Stimulated activated CD8-positive, alpha-beta memory T cell treated with anti-CD3 and anti-CD28 coated beads, Interleukin-4, amount 100 ng/mL, for 1 hour (primary cell): ENCODE measurements around the gene FBXL15.

Experiments
- DNase-seq, 2 donors: peaks; one replicate each; pipeline ENCODE4 v3.0.0-alpha.2; 2020; ENCODE audit warnings: low read depth in 2 of 2, low spot score in 1 of 2

FBXL15 gene

DNA sequence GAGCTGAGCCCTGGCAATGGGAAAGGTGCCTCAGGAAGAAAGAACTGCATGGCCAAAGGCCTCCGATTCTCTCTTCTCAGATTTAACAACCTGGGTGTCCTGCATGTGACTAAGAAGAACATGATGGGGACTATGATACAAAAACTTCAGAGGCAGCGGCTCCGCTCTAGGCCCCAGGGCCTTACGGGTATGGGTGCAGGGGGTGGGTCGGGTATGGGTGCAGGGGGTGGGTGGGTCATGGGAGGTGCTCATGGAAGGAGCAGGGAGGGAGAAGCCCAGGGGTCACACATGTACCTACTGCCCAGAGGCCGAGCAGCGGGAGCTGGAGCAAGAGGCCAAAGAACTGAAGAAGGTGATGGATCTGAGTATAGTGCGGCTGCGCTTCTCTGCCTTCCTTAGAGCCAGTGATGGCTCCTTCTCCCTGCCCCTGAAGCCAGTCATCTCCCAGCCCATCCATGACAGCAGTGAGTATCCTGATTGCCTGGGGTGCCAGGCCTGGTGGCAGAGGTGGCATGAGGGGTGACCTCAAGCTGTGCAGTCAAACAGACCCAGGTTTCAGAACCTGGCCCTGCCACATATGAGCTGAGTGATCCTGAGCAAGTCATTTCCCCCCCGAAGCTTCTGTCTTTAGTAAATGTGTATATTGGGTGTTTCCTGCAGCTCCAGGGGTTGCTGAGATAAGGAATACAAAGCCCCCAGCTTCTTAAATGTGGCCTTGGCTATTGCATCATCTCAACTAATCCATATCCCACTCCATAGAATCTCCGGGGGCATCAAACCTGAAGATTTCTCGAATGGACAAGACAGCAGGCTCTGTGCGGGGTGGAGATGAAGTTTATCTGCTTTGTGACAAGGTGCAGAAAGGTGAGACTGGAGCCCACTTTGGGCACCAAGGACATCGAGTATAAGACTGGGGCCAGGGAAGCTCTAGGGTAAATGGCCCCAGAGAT lies 23.1 kb upstream of the FBXL15 start:
- no peak for DNase-seq

DNA sequence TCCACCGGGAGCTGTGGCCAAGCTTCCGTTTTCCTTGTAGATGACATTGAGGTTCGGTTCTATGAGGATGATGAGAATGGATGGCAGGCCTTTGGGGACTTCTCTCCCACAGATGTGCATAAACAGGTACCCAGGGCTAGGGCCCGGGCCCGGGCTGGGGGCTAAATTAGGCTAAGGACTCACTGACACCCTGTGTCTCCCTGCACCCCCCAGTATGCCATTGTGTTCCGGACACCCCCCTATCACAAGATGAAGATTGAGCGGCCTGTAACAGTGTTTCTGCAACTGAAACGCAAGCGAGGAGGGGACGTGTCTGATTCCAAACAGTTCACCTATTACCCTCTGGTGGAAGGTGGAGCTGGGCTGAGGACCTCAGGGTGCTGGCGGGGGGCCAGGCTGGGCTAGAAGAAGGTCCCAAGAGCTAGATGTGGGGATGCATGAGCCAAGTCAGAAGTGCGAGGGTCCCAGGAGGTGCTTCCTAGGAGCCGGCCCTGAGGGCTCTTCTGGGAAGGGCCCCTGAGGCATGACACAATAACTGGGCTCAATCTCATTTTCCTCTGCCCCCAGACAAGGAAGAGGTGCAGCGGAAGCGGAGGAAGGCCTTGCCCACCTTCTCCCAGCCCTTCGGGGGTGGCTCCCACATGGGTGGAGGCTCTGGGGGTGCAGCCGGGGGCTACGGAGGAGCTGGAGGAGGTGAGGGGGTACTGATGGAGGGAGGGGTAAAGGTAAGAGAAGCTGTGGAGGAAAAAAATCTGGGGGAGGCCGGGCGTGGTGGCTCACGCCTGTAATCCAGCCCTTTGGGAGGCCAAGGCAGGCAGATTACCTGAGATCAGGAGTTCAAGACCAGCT lies 22.2 kb upstream of the FBXL15 start:
- DNase-seq = no peak

DNA sequence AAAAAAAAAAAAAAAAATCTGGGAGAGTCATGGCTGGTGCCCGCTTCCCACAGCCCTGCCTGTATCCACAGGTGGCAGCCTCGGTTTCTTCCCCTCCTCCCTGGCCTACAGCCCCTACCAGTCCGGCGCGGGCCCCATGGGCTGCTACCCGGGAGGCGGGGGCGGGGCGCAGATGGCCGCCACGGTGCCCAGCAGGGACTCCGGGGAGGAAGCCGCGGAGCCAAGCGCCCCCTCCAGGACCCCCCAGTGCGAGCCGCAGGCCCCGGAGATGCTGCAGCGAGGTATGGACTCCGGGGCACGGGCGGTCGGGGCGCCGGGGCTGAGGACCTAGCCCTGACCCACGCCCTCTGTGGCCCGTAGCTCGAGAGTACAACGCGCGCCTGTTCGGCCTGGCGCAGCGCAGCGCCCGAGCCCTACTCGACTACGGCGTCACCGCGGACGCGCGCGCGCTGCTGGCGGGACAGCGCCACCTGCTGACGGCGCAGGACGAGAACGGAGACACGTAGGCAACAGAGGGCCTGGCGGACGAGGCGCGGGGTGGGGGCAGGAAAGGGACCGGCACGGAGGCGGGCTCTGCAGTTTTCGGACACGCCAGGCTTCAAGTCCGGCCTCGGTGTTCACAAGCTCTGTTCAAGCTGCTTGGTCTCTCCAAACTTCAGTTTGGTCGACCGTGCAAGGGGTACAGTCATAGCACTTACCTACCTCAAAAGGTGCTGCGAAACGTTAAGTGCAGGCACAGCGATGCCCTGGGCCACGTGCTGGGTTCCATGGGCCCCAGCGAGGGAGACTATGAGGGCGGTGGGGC lies 21.2 kb upstream of the FBXL15 start:
- DNase-seq = peak; percentile 71 to 78

DNA sequence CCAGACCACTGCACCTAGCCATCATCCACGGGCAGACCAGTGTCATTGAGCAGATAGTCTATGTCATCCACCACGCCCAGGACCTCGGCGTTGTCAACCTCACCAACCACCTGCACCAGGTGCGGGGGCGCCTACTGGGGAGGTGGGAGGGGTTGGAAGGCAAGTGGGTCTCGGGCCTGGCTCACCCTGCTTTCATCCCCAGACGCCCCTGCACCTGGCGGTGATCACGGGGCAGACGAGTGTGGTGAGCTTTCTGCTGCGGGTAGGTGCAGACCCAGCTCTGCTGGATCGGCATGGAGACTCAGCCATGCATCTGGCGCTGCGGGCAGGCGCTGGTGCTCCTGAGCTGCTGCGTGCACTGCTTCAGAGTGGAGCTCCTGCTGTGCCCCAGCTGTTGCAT lies 20.6 kb upstream of the FBXL15 start:
- DNase-seq = no peak

DNA sequence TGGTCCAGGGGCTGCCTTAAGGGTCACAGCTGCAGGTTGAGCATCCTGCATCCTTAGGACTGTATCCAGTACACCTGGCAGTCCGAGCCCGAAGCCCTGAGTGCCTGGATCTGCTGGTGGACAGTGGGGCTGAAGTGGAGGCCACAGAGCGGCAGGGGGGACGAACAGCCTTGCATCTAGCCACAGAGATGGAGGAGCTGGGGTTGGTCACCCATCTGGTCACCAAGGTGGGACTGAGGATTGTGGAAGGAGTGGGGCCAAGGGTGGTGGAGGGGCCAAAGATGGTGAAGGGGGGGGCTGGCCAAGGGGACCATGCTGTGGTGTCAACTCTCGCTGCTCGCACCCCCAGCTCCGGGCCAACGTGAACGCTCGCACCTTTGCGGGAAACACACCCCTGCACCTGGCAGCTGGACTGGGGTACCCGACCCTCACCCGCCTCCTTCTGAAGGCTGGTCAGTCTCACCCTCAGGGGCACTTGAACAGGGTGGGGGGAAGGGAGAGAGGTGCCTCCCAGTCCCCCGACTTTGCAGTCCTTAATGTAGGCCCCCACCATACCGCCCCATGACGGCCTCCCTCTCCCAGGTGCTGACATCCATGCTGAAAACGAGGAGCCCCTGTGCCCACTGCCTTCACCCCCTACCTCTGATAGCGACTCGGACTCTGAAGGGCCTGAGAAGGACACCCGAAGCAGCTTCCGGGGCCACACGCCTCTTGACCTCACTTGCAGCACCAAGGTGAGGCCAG lies 19.9 kb upstream of the FBXL15 start:
- DNase-seq = no peak

DNA sequence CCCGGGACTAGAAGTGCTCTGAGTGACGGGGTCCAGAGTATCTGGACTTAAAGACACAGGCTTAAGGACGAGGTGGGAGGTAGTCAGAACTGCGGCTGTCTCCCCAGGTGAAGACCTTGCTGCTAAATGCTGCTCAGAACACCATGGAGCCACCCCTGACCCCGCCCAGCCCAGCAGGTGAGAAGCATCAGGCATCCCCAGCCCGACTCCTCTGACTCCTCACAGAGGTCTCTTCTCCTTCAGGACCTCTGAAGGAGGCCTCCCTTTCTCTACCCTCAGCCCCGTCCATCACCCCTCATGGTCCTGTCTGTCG lies 19.3 kb upstream of the FBXL15 start:
- no peak for DNase-seq

DNA sequence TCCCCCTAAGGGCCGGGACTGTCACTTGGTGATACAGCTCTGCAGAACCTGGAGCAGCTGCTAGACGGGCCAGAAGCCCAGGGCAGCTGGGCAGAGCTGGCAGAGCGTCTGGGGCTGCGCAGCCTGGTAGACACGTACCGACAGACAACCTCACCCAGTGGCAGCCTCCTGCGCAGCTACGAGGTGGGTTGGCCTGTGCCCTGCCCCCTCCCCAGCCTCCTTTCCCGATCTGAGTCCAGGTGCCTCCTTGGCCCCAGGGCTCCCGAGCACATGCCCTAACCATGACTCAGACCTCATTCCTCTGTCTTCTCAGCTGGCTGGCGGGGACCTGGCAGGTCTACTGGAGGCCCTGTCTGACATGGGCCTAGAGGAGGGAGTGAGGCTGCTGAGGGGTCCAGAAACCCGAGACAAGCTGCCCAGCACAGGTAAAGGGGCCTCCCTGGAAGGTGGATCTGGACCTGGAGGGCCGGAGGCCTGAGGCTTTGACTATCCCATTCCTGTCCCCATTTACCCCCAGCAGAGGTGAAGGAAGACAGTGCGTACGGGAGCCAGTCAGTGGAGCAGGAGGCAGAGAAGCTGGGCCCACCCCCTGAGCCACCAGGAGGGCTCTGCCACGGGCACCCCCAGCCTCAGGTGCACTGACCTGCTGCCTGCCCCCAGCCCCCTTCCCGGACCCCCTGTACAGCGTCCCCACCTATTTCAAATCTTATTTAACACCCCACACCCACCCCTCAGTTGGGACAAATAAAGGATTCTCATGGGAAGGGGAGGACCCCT lies 18.7 kb upstream of the FBXL15 start:
- no peak for DNase-seq

DNA sequence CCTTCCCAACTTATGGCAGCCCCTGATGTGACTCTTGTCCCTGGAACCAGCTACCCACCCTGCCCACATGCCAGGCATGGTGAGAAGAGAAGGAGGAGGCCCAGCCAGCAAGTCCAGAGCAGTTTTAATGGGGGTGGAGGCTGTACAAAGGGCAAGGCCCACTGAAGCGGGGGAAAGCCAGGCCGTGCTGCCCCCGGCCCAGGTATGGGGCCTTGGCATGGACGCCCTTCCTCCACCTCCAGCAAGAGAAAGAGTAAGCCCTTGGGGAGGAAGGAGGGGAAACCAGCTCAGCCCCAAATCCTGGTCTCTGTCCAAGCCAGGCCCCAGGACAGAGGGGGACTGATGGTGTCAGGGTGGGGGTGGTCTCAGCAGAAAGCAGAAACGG lies 18.1 kb upstream of the FBXL15 start:
- DNase-seq = no peak

DNA sequence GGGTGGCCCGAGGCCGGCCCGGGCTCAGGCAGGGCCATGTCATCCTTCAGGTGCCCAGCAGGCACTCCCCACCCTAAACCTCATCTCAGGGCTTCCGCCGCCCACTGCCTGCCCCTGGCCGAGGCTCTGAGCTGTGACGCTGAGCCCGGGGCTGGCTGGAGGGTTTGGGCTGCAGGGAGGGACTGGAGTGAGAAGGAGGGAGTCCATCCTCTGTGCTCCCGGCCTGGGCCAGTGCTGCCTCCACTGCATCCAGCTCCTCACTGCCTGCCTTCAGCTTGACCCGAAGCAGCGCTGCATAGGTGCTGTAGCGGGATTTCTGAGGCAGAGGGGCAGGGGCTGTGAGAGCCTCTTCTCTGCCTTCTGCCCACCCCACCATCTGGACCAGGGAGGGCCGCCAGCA lies 17.5 kb upstream of the FBXL15 start:
- no peak for DNase-seq

DNA sequence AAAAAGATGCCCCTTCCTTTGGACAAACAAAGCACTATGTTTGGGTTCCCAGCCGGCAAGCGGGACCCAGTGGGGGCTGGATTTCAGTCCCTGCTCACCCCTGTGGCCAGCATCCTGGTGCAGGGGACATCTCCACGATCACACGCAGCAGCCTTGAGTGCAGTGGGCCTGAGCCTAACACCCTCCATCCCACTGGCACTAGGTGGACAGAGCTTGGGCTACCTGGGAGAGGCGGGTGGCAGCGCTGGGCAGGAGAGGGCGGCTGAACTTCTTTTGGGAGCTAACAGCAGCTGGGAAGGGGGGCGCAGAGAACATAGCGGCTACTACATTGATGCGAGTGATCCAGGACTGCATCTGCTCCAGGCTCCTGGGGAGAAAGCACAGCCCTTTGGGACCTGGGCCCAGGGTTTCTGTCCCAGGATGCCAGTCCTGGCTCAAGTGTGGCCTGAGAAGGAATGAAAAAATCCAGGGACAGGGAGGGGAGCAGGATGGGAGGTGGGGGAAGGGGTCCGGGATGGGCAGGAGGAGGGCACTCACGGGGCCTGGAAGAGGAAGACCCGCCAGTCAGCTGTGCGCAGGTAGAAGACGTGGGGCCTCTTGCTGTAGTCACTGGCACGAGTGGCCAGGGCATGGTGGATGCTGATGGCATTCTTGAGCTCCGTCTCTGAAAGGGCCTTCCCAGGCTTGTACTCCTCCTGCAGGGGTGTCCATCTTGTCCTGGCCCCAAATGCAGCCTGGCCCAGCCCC lies 16.1 kb upstream of the FBXL15 start:
- no peak for DNase-seq

DNA sequence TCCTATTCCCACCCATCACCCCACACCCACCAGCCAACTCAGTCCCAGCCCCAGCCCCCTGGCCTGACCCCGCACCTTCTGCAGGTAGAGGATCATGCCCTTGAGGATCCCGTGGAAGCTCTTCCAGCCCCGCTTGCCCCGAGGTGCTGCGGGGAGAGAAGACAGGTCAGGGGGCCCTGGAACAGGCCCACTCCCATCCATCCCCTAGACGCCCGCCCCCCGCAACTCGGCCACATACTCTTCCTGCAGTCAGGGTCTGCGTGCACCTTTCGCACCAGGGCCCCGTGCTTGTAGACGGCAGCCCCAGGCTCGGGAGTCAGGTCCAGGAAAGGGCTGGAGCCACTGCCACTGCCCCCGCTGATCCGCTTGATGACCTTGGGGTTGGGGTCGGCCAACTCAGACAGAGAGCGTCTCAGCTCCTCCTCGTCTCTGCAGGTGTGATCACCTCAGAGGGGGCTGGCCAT lies 15.5 kb upstream of the FBXL15 start:
- DNase-seq = no peak

DNA sequence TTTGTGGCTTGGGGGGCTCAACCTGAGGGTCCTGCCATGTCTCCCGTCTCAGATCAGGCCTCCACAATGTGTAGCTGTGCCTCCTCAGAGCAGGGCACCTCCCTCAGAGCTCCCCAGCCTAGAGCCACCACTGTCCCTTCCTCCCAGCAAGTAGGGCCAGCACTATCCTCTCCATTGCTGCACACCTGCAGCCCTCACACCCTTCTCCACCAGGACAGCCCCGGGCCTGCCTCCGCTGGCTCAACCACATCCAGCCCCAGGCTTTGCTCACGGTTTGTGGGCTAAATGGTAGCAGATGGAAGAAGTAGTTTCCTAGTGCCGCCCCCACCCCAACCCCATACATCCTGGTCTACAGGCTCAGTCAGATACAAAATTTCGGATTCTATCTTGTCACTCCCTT lies 15.0 kb upstream of the FBXL15 start:
- no peak for DNase-seq

DNA sequence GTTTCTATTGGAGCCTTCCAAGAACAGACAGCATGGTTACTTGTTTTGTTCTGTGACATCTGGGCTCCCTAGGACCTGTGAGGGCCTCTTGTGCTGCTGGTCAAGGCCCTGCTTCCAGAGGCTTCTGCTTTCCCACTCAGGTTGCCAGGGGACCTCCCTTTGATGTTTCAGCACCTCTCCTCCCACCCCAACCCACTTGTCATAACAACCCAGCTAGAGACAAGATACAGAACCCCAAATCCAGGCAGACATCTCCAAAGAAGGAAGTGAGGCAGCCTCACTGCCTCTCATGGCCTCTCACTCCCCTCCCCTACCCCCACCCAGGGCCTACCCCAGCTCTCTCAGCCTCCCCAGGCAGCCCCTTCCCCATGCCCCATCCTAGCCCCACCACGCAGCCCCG lies 13.8 kb upstream of the FBXL15 start:
- no peak for DNase-seq

DNA sequence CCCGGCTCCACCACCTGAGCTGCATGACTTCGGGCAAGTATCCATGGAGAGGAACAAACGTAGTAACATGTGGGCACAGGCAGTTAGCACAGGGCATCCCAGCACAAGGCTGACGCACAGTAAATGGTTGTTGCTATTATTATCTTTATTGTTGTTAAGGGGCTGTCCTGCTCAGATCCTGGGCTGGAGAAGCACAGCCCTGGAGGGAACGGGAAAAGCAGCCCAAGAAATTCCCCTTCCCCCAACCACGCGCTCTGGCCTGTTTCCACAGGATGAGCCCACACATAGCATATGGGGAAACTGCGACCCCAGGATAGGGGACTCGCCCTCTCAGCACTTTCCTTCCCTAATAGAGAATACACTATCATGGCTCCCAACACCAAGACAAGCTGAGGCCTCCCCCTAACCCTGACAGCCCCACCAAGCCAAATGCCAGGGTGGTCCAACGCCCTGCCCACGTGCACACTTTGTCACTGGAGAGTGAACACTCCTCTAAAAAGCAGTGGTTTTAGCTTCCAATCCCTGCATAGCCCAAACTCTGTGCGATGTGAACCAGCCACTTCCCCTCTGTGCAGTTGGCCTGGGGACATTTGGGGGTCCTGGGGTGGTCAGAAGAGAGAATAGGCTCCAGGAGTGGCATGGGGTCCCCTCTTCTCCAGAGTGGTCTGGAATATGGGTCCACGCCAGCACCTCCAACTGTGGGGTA lies 13.1 kb upstream of the FBXL15 start:
- DNase-seq = no peak

DNA sequence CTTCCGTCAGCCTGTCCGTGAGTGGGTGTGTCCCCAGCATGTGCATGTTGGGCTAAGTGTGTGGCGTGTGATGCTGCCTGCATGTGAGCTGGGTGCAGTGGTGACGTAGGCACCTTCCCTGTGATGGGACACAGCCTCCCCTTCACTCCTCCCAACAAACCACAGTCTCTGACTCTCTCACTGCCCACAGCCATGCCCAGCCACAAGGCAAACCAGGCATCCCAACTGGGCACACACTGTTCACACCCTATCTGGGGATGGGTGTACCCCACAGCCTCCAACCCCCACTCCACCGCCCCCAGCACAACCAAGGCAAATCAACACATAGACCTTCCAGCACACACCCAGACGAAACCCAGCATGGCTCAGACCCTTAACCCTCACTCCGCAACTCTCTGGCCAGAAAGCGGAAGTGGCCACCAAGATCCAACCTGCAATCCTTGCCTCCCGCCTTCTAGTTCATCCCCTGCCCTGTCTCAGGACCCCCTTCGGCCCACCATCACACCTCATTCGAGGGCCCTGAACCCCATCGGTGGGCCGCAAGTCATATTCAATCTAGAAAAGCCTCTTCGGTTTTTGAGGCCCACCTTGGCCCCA lies 12.4 kb upstream of the FBXL15 start:
- DNase-seq = no peak

DNA sequence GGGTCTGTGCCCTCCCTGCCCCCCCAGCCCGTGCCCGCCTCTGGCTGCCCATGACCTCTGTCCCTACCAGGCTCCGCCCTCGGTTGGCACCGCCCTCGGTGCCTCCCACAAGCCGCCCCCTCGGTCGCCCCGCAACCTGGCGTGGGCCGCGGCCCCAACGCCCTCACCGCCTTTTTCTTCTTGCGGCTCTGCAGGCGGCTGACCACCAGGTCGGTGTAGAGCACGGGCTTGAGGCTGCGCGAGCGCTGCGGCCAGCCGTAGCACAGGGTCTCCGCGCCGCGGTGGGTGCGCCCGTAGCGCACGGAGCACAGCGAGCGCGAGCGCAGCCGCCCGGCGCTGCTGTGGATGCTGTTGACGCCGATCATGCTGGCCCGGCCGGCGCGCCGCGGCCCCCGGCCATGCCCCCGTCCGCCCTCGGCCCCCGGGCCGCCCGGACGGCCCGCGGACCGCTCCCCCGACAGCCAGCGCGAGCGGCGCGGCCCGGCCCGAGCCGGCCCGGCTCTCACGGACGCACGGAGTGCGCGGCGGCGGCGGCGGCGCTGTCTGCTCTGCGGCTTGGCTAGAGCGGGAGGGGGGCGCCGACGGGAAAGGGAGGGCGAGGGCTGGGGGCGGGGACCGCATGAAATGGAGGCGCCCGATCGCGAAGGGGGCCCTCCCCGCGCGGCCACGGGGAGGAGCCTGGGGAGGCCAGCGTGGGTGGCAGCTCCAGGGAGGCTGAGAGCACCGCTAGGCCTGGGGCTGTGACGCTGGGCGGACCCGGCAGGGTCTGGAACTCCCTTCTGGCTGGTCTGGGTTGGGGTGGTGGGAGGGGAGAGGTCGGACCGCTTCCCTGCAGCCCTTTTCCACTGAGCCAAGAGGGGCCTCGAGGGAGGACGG lies 11.7 kb upstream of the FBXL15 start:
- peak in 1 of 2 donors; percentile 52 for DNase-seq
